ENCODE results near the gene UQCRC1.
A peak's percentile ranks its signal among the peaks of the same experiment; 100 is the strongest.

UQCRC1 gene

GRCh38 chr3:48609088-48610005, at the start of gene UQCRC1:
TSS of gene UQCRC1 (minus strand) at chr3:48609646. CDS start at chr3:48609620, 26 bp downstream.
- DNase-seq = peak; percentile 59

DNA sequence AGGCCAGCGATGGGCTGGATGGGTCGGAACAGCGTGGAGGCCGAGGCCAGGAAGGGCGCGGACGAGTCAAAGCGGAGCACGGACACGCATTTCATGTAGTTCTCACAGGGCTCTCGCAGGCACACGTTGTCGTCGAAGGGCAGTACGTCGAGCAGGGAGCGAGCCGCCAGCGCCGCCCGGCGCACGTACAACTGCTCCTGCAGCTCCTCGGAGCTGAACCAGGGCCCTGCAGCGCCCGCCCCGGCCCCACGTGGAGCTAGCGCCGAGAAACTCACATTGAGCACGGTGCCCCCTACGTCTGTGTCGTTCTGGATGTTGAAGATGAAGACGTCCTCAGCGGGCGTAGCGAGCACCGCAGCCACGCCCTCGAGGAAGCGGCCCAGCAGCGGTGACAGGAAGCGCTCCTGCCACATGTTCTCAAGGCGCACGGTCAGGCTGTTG, 47.4 kb upstream of the UQCRC1 start:
- no peak for DNase-seq

GRCh38 chr3:48656061-48656840, 46.8 kb upstream of the UQCRC1 start:
- DNase-seq = no peak

DNA sequence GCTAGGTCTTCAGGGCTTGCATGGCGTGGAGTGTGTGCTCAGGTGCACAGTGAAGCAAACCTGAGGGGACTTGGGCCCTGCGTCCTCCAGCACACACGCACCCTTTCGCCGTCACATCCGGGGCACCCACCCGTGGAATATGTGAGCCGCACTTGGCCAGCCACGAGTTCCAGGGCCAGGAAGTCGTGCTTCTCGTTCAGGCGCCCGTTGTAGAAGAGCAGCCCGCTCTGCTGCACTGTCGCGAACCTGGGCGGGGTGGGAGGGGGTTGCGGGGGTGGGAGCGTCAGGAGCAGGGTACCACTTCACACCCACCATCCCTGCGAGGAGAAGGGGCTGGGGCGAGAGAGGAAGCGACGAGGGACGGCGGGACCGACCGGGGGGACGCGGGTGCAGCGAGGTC, 46.2 kb upstream of the UQCRC1 start:
- DNase-seq = no peak

DNA sequence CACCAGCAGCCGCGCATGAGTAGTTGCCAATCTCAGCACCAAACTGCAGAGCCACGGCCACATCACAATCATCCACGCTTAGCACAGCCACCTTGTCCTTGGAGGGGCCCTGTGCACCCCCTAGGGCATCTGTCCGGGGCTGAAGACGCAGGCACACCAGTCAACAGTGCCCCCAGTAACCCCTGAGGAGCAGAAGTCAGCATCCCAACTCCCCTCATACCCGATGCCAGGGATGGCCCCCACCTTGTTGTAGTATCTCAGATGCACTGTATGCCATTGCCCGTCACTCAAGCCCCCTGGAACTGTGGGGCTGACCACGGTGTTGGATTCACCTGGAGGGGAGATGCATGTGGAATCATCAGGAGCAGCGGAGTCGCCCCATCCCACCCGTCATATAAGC, 45.6 kb upstream of the UQCRC1 start:
- no peak for DNase-seq

- DNase-seq = no peak
Measured at GRCh38 chr3:48652923-48653715, 43.7 kb upstream of the UQCRC1 start.

DNA sequence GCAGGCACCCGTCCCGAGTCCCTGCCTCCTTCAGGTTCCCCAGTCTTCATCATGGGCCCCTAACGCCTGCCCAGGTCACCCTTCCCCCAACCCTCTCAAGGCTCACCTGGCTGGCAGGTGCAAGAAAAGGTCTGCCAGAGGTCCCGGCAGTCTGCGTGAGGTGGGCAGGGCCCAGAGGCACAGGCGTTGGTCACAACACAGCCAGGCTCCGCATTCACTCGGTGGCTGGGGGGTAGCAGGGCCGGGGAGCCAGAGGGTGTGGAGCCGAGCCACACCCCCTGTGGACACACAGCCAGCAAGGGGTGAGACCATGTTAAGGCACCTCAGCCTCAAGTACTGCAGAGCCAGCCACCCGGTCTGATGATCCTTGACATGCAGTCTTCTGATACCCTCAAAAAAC, 42.3 kb upstream of the UQCRC1 start:
- no peak for DNase-seq

DNA sequence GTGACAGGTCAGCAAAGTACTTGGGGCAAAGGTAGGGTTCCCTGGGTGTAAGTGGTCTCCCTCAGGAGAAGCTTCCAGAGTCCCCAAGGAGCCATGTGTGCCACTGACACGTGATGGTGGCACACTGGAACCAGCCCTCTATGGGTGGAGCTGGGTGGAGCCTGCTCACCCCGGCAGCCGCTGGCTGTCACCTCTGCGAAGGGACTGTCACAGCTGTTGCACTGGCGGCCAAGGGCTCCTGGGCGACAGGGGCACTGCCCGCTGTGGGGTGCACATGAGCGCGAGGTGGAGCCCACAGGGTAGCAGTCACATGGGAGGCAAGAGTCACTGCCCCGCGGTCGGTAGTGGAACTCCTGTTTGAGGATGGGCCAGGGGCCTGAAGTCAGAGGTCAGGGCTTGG, 41.3 kb upstream of the UQCRC1 start:
- no peak for DNase-seq

DNA sequence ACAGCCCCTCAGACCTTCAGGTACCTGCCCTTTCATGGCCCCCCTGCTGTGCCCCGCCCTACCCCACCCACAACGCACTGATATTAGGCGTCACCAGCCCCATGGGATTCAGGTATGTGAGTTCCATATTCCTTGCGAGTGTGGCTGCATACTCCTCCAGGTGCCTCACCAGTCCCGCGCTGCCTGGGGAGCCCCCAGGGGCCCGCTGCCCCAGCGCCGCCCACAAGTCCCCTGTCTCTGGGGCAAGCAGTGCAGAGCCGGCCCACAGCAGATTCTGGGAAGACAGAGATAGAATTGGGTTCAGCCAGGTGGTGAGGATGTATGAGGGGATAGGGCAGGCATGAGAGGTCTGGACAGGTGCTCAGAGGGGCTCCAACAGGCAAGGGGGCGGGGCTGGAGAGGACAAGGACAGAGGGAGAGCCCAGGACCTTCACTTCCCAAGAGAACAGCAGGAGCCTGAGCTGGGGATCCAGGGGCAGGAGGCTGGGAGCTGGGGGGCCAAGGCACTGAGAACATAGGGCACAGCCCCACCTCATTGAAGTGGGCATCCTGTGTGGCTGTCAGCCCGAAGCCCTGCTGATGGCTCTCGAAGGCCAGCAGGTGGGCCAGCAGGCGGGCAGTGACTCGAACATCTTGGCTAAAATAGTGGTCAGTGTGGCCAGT, 38.9 kb upstream of the UQCRC1 start:
- no peak for DNase-seq

GRCh38 chr3:48647714-48648113, 38.3 kb upstream of the UQCRC1 start:
- no peak for DNase-seq

GRCh38 chr3:48644898-48645760, 35.7 kb upstream of the UQCRC1 start:
- no peak for DNase-seq

GRCh38 chr3:48642605-48643004, 33.2 kb upstream of the UQCRC1 start:
- DNase-seq = no peak

GRCh38 chr3:48641396-48641795, 31.9 kb upstream of the UQCRC1 start:
- no peak for DNase-seq

DNA sequence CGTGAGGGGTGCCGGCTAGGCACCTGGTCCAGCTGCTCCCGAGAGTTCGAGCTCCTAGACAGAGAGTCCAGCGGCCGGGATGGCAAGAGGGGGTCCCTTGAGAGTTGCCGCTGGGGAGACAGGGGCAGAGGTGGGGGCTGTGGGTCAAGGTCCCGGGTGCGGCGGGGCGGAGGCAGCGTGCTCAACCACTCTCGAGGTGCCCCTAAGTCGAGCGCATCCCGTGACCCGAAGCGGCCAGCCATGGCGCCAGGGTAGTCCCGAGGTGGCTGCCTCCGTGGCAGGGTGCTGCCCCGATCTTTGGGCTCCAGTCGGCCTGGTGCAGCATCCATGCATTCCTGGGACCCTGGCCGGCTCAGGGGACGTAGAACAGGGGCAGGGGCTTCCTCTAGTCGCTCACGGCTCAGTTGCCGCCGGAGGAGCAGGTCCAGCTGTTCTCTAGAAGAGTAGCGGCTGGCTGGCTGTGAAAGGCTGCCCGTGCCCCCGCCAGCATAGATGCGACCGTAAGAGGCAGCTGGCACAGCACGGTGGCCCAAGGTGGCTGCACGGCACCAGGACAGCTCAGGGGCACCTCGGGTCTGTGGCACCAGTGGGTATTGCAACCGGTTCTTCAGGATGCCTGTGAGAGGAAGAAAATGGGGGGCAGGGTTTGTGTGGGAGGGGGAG, 30.6 kb upstream of the UQCRC1 start:
- no peak for DNase-seq

- no peak for DNase-seq
Measured at GRCh38 chr3:48637305-48637704, 27.9 kb upstream of the UQCRC1 start.

DNA sequence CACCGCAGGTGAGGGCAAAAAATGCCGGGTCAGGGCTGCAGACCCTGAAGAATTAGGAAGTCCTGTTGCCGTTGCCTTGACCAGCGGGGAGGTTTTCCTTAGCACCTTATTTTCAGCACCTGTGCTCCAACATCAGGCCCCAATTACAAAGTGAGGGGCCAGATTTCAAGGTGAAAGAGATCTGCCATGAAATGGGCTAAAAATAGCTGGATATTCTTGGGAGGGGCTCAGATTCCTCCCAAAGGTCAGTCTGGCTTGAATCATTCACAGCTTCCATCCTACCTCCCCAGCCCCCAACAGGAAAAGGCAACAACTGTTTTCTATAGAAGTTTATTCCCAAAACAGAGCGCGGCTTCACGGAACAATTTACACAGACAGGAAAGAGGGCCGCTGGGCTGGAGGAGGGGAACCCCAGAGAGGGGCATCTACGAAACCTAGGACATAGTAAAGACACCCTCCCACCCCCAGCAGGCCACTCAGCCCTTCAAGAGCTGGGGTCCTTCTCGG, 26.8 kb upstream of the UQCRC1 start:
- DNase-seq = no peak

GRCh38 chr3:48635222-48636021, 26.0 kb upstream of the UQCRC1 start, which contains the start of gene SLC26A6:
TSS of gene SLC26A6 (minus strand) at chr3:48635461. CDS start at chr3:48635393, 68 bp downstream.
- DNase-seq = peak; percentile 53

DNA sequence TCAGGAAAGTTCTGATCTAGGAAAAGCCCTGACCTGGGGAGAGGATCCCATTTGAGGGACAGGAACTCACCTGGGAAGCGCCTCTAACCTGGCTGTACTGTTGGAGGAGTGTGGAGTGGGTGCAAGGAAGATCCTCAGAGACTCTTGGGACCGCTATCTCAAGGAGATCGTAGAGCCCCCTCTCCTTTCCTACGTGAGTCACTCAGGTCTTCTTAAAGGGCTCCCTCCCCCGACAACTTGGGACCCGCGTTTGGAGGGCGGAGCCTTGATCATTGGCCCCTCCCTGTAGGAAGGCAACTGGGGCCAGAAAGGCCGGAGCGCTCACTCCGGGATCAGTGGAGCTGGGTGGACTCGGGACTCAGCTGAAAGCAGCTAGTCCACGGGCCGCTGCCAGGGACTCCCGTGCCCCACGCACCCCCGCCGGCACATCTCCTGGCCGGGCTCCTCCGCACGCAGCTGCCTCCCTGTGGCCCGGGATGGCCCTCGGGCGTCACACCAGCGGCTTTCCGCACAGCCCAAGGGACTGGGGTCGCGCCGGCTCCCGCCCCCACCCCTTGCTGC, 25.3 kb upstream of the UQCRC1 start:
- DNase-seq = no peak

GRCh38 chr3:48633743-48634142, 24.3 kb upstream of the UQCRC1 start:
- DNase-seq = no peak
